K562 (cell line): Measurements from ENCODE around the gene LCTL. TPM values are rescaled to one million over a fixed set of nuclear protein-coding genes. Genes with fewer than 3 reads are reported as not detected.

Experiments used
- BACH1 ChIP-seq: fragments of 200-800 bp; sonication (Bioruptor generic); IDR thresholded peaks from 2 replicates; pipeline ENCODE4 v1.6.1; 2016; ENCODE audit warnings: missing genetic modification characterization, missing compliant biosample characterization
- EHMT2 ChIP-seq: fragments of 450-650 bp; IDR thresholded peaks from 2 replicates; pipeline ENCODE4 v1.6.1; 2018; ENCODE audit warnings: antibody characterized with exemption
- MTA3 ChIP-seq: fragments of 450-650 bp; formaldehyde crosslinking; IDR thresholded peaks from 2 replicates; pipeline ENCODE4 v1.6.1; 2017; ENCODE audit warnings: mild to moderate bottlenecking, borderline replicate concordance
- NUFIP1 ChIP-seq: fragments of 450-650 bp; IDR thresholded peaks from 2 replicates; pipeline ENCODE4 v1.6.1; 2018; ENCODE audit not compliant: partially characterized antibody
- ZC3H8 ChIP-seq: fragments of 450-650 bp; IDR thresholded peaks from 2 replicates; pipeline ENCODE4 v1.6.1; 2017
- ZNF121 ChIP-seq: sonication (generic); formaldehyde crosslinking; conservative IDR thresholded peaks from 2 replicates; pipeline ENCODE4 v1.8.0; 2022; ENCODE audit warnings: missing genetic modification reagents
- ZNF224 ChIP-seq: sonication (generic); formaldehyde crosslinking; IDR thresholded peaks from 2 replicates; pipeline ENCODE4 v1.8.0; 2022; ENCODE audit warnings: mild to moderate bottlenecking, missing genetic modification reagents
- ZNF23 ChIP-seq: fragments of 250-450 bp; sonication (Bioruptor Pico); IDR thresholded peaks from 2 replicates; pipeline ENCODE4 v1.4.0; 2020; ENCODE audit warnings: mild to moderate bottlenecking
- ZNF282 ChIP-seq: sonication (generic); formaldehyde crosslinking; IDR thresholded peaks from 2 replicates; pipeline ENCODE4 v1.8.1; 2023; ENCODE audit warnings: missing genetic modification reagents
- ZNF507 ChIP-seq: conservative IDR thresholded peaks from 2 replicates; pipeline ENCODE4 v1.6.1; 2017; ENCODE audit warnings: missing genetic modification characterization, missing compliant biosample characterization
- ZNF551 ChIP-seq: fragments of 250-450 bp; sonication (Bioruptor Pico); IDR thresholded peaks from 2 replicates; pipeline ENCODE4 v1.5.0; 2021; ENCODE audit warnings: mild to moderate bottlenecking, moderate library complexity
- ZZZ3 ChIP-seq: fragments of 450-650 bp; IDR thresholded peaks from 2 replicates; pipeline ENCODE4 v1.6.1; 2016; ENCODE audit warnings: antibody characterized with exemption, mild to moderate bottlenecking, moderate library complexity
- polyA plus RNA-seq, 8 experiments: library from polyadenylated mRNA; depleted of rRNA in 4 of 8; stranded (reverse) in 5 of 8; unstranded in 3 of 8; fragments of >200 nt; fragmentation: Nextera tagmentation in 2 of 8; fragmentation: Illumina TruSeq in 1 of 8; extraction: Ambion mirVana in 2 of 8; extraction: Trizol in 1 of 8; gene quantifications; 2 replicates each; pipeline versions ENCODE4 v1.2.1 to v1.2.3, GENCODE V29; 2011 to 2014; ENCODE audit warnings: inconsistent platforms in 1 of 8, missing spikeins in 1 of 8
- total RNA-seq, 7 experiments: library from RNA; depleted of rRNA in 6 of 7; stranded (reverse); fragments of >200 nt in 6 of 7; fragmentation: Illumina TruSeq in 2 of 7; extraction: Trizol in 2 of 7; gene quantifications; 2 replicates each; pipeline versions ENCODE4 v1.2.1 to v1.2.3, GENCODE V29; 2011 to 2021; ENCODE audit warnings: low replicate concordance in 1 of 7
- TF ChIP-seq, protein P1 (sequence below): sonication (generic); formaldehyde crosslinking; IDR thresholded peaks from 2 replicates; pipeline ENCODE4 v1.8.0; 2022; ENCODE audit warnings: mild to moderate bottlenecking, missing genetic modification reagents, borderline replicate concordance
- TF ChIP-seq, protein P2 (sequence below): fragments of 450-650 bp; formaldehyde crosslinking; IDR thresholded peaks from 2 replicates; pipeline ENCODE4 v1.4.0; 2022; ENCODE audit warnings: mild to moderate bottlenecking, moderate library complexity
- TF ChIP-seq, protein P3 (sequence below): fragments of 250-450 bp; sonication (Bioruptor Pico); IDR thresholded peaks from 2 replicates; pipeline ENCODE4 v1.5.0; 2021; ENCODE audit warnings: mild to moderate bottlenecking, borderline replicate concordance
- TF ChIP-seq, protein P4 (sequence below), 3 experiments: IDR thresholded peaks in 2 of 3; conservative IDR thresholded peaks in 1 of 3; 2 replicates each; pipeline ENCODE4 v1.5.1; 2011 to 2012; ENCODE audit warnings: low read length in 3 of 3, mild to moderate bottlenecking in 3 of 3, control low read depth in 2 of 3, improper control_type of control experiment in 1 of 3, inconsistent platforms in 1 of 3, low read depth in 1 of 3, mixed read lengths in 1 of 3, moderate library complexity in 1 of 3; ENCODE audit not compliant: insufficient read depth in 2 of 3
- TF ChIP-seq, protein P5 (sequence below), 2 experiments: fragments of 450-650 bp in 1 of 2; sonication (generic) in 1 of 2; formaldehyde crosslinking; conservative IDR thresholded peaks; 2 replicates each; pipeline versions ENCODE4 v1.4.0 to v1.8.1; 2020 to 2022; ENCODE audit warnings: mild to moderate bottlenecking in 1 of 2, missing genetic modification reagents in 1 of 2
- TF ChIP-seq, protein P6 (sequence below): fragments of 250-450 bp; sonication (Bioruptor Pico); IDR thresholded peaks from 2 replicates; pipeline ENCODE4 v1.4.0; 2020; ENCODE audit warnings: mild to moderate bottlenecking, moderate library complexity

Gene LCTL
- total and polyA plus RNA-seq, 9 of the 15 experiments (the other 6 are each of a cell fraction or from before 2014, with no cell fraction given) = 0.08 to 0.31 (median 0.17) TPM; not detected in 6

DNA sequence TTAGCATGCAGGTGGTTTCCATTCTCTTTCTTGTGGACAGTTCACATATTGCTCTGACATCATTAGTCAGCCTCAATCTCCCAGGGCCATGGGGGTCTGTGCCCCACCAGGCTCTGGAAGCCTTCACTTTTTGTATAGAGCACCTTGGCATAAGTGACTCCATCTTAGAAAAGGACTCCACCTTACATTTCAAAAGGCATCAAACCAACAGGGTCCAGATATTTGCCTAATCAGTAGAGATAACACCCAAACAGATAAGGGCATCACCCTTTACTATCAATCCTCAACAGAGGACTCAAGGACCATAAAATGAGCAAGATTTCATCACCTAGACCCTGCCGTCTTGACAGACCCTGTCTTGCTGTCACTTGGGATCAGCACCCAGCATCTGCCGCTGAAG lies 35.7 kb upstream of the LCTL start (continued):
- TF ChIP-seq, protein P1, sequence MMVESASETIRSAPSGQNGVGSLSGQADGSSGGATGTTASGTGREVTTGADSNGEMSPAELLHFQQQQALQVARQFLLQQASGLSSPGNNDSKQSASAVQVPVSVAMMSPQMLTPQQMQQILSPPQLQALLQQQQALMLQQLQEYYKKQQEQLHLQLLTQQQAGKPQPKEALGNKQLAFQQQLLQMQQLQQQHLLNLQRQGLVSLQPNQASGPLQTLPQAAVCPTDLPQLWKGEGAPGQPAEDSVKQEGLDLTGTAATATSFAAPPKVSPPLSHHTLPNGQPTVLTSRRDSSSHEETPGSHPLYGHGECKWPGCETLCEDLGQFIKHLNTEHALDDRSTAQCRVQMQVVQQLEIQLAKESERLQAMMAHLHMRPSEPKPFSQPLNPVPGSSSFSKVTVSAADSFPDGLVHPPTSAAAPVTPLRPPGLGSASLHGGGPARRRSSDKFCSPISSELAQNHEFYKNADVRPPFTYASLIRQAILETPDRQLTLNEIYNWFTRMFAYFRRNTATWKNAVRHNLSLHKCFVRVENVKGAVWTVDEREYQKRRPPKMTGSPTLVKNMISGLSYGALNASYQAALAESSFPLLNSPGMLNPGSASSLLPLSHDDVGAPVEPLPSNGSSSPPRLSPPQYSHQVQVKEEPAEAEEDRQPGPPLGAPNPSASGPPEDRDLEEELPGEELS (CRISPR knock-in tag) = no peak
- TF ChIP-seq, protein P2, sequence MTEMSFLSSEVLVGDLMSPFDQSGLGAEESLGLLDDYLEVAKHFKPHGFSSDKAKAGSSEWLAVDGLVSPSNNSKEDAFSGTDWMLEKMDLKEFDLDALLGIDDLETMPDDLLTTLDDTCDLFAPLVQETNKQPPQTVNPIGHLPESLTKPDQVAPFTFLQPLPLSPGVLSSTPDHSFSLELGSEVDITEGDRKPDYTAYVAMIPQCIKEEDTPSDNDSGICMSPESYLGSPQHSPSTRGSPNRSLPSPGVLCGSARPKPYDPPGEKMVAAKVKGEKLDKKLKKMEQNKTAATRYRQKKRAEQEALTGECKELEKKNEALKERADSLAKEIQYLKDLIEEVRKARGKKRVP = 0 out of 2 replicates have a peak, but pooled peaks have one; percentile 57
- TF ChIP-seq ZNF121 (no peak), ZC3H8 (no peak), MTA3 (no peak), ZNF282 (CRISPR knock-in tag) (no peak), ZNF551 (CRISPR knock-in tag) (no peak), ZNF224 (CRISPR knock-in tag) (no peak), NUFIP1 (no peak), ZNF507 (tag) (peak; percentile 23), EHMT2 (no peak), ZNF23 (CRISPR knock-in tag) (0 out of 2 replicates have a peak, but pooled peaks have one; percentile 35), BACH1 (tag) (peak; percentile 76), ZZZ3 (no peak)
- TF ChIP-seq, protein P3, sequence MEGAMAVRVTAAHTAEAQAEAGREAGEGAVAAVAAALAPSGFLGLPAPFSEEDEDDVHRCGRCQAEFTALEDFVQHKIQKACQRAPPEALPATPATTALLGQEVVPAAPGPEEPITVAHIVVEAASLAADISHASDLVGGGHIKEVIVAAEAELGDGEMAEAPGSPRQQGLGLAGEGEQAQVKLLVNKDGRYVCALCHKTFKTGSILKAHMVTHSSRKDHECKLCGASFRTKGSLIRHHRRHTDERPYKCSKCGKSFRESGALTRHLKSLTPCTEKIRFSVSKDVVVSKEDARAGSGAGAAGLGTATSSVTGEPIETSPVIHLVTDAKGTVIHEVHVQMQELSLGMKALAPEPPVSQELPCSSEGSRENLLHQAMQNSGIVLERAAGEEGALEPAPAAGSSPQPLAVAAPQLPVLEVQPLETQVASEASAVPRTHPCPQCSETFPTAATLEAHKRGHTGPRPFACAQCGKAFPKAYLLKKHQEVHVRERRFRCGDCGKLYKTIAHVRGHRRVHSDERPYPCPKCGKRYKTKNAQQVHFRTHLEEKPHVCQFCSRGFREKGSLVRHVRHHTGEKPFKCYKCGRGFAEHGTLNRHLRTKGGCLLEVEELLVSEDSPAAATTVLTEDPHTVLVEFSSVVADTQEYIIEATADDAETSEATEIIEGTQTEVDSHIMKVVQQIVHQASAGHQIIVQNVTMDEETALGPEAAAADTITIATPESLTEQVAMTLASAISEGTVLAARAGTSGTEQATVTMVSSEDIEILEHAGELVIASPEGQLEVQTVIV (CRISPR knock-in tag) = no peak
- TF ChIP-seq, protein P4, sequence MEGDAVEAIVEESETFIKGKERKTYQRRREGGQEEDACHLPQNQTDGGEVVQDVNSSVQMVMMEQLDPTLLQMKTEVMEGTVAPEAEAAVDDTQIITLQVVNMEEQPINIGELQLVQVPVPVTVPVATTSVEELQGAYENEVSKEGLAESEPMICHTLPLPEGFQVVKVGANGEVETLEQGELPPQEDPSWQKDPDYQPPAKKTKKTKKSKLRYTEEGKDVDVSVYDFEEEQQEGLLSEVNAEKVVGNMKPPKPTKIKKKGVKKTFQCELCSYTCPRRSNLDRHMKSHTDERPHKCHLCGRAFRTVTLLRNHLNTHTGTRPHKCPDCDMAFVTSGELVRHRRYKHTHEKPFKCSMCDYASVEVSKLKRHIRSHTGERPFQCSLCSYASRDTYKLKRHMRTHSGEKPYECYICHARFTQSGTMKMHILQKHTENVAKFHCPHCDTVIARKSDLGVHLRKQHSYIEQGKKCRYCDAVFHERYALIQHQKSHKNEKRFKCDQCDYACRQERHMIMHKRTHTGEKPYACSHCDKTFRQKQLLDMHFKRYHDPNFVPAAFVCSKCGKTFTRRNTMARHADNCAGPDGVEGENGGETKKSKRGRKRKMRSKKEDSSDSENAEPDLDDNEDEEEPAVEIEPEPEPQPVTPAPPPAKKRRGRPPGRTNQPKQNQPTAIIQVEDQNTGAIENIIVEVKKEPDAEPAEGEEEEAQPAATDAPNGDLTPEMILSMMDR (IDR thresholded peaks at IDR 0.05 in 2 of 3, conservative IDR thresholded peaks at IDR 0.05 in 1 of 3; ENCODE audit: insufficient read depth in 2 of 3, low read depth in 1 of 3, low read length in 3 of 3) = no peak
- TF ChIP-seq, protein P5, sequence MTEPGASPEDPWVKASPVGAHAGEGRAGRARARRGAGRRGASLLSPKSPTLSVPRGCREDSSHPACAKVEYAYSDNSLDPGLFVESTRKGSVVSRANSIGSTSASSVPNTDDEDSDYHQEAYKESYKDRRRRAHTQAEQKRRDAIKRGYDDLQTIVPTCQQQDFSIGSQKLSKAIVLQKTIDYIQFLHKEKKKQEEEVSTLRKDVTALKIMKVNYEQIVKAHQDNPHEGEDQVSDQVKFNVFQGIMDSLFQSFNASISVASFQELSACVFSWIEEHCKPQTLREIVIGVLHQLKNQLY (CRISPR knock-in tag; conservative IDR thresholded peaks at IDR 0.05) = no peak
- TF ChIP-seq, protein P6, sequence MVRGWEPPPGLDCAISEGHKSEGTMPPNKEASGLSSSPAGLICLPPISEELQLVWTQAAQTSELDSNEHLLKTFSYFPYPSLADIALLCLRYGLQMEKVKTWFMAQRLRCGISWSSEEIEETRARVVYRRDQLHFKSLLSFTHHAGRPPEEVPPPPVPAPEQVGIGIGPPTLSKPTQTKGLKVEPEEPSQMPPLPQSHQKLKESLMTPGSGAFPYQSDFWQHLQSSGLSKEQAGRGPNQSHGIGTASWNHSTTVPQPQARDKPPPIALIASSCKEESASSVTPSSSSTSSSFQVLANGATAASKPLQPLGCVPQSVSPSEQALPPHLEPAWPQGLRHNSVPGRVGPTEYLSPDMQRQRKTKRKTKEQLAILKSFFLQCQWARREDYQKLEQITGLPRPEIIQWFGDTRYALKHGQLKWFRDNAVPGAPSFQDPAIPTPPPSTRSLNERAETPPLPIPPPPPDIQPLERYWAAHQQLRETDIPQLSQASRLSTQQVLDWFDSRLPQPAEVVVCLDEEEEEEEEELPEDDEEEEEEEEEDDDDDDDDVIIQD (CRISPR knock-in tag) = peak; percentile 75; the same call in 1 of the 2 replicates
